H1 (cell line): ENCODE data around the gene OCLN.

Experiments used
- ATF2 ChIP-seq: IDR thresholded peaks from 2 replicates; pipeline ENCODE4 v1.6.1; 2012; ENCODE audit warnings: low read length, inconsistent platforms
- CEBPB ChIP-seq: IDR thresholded peaks from 2 replicates; pipeline ENCODE4 v1.6.1; 2012; ENCODE audit warnings: low read depth, low read length
- HDAC2 ChIP-seq, 2 experiments: fragments of 300-600 bp in 1 of 2; sonication (generic) in 1 of 2; IDR thresholded peaks; 2 replicates each; pipeline ENCODE4 v1.6.1; 2011 to 2012; ENCODE audit warnings: low read depth in 2 of 2, low read length in 2 of 2, mild to moderate bottlenecking in 2 of 2, moderate library complexity in 2 of 2, borderline replicate concordance in 1 of 2, inconsistent platforms in 1 of 2
- JUN ChIP-seq: IDR thresholded peaks from 2 replicates; pipeline ENCODE4 v1.6.1; 2011; ENCODE audit warnings: low read depth, mild to moderate bottlenecking, improper control_type of control experiment, low read length
- PHF8 ChIP-seq: fragments of 200-600 bp; sonication (generic); conservative IDR thresholded peaks from 2 replicates; pipeline ENCODE4 v1.7.1; 2012; ENCODE audit warnings: low read depth, mild to moderate bottlenecking, inconsistent platforms, low read length, moderate library complexity
- POLR2A ChIP-seq, 2 experiments: IDR thresholded peaks; 1 replicate in 1 of 2; 2 replicates in 1 of 2; pipeline ENCODE4 v1.6.1; 2011; ENCODE audit warnings: low read depth in 2 of 2, low read length in 2 of 2, mild to moderate bottlenecking in 2 of 2; ENCODE audit errors: control extremely low read depth in 1 of 2
- POLR2AphosphoS5 ChIP-seq: IDR thresholded peaks from 2 replicates; pipeline ENCODE4 v1.6.1; 2011; ENCODE audit warnings: low read depth, low read length
- SP1 ChIP-seq: IDR thresholded peaks from 2 replicates; pipeline ENCODE4 v1.6.1; 2011; ENCODE audit warnings: low read depth, low read length
- SUZ12 ChIP-seq: fragments of 200-600 bp; sonication (generic); IDR thresholded peaks from 2 replicates; pipeline ENCODE4 v1.6.1; 2012; ENCODE audit warnings: mild to moderate bottlenecking, inconsistent platforms, low read length, moderate library complexity, mixed read lengths
- TF ChIP-seq, protein P1 (sequence below), 3 experiments: IDR thresholded peaks; 1 replicate in 2 of 3; 2 replicates in 1 of 3; pipeline versions ENCODE4 v1.5.1 to v1.6.1; 2011; ENCODE audit warnings: low read length in 3 of 3, mild to moderate bottlenecking in 3 of 3, inconsistent platforms in 2 of 3, low read depth in 1 of 3, moderate library complexity in 1 of 3; ENCODE audit not compliant: insufficient read depth in 1 of 3; ENCODE audit errors: control extremely low read depth in 1 of 3

GRCh38 chr5:69491027-69491426 is 1.6 kb upstream of the OCLN start:
- TF ChIP-seq SP1 (no peak), POLR2A (IDR thresholded peaks at IDR 0.05; ENCODE audit: control extremely low read depth in 1 of 2, low read depth in 2 of 2, low read length in 2 of 2) (no peak), JUN (no peak), SUZ12 (no peak), HDAC2 (IDR thresholded peaks at IDR 0.05; ENCODE audit: borderline replicate concordance in 1 of 2, low read depth in 2 of 2, low read length in 2 of 2) (no peak), CEBPB (no peak), ATF2 (no peak), PHF8 (no peak), POLR2AphosphoS5 (no peak)
- TF ChIP-seq, protein P1, sequence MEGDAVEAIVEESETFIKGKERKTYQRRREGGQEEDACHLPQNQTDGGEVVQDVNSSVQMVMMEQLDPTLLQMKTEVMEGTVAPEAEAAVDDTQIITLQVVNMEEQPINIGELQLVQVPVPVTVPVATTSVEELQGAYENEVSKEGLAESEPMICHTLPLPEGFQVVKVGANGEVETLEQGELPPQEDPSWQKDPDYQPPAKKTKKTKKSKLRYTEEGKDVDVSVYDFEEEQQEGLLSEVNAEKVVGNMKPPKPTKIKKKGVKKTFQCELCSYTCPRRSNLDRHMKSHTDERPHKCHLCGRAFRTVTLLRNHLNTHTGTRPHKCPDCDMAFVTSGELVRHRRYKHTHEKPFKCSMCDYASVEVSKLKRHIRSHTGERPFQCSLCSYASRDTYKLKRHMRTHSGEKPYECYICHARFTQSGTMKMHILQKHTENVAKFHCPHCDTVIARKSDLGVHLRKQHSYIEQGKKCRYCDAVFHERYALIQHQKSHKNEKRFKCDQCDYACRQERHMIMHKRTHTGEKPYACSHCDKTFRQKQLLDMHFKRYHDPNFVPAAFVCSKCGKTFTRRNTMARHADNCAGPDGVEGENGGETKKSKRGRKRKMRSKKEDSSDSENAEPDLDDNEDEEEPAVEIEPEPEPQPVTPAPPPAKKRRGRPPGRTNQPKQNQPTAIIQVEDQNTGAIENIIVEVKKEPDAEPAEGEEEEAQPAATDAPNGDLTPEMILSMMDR (IDR thresholded peaks at IDR 0.05; ENCODE audit: control extremely low read depth in 1 of 3, insufficient read depth in 1 of 3, low read depth in 1 of 3, low read length in 3 of 3), result no peak
